Suppressor macrophage treated with lipopolysaccharide for 1 hour (primary cell): ENCODE results near the gene SERPINB8.
A peak's percentile ranks its signal among the peaks of the same experiment; 100 is the strongest.

Experiments
- DNase-seq, 3 donors: peaks; one replicate each; pipeline ENCODE4 v3.0.0-alpha.2; 2020 to 2022

The SERPINB8 gene

DNA sequence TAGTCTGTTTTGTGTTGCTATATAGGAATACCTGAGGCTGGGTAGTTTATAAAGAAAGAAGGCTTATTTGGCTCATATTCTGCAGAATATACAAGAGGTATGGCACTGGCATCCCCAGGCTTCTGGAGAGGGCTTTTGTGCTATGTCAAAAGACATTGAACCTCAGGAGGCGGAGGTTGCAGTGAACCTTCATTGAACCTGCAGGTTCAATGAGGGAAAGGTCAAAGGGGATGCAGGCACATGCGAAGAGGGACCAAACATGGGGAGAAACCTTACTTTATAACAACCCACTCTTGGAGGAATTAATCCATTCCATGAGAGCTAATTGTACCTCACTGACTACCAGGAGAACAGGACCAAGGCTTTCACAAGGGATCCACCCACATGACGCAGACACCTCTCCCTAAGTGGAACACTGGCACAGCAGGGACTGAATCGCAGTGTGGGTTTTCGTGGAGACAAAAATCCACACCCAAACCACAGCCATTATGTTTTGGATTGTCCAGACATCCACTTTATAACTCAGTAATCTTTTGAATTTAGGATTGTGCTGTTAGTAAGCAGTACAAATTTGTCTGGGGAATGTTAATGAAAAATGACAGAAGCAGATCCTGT is 4.1 kb upstream of the SERPINB8 start:
- no peak for DNase-seq

DNA sequence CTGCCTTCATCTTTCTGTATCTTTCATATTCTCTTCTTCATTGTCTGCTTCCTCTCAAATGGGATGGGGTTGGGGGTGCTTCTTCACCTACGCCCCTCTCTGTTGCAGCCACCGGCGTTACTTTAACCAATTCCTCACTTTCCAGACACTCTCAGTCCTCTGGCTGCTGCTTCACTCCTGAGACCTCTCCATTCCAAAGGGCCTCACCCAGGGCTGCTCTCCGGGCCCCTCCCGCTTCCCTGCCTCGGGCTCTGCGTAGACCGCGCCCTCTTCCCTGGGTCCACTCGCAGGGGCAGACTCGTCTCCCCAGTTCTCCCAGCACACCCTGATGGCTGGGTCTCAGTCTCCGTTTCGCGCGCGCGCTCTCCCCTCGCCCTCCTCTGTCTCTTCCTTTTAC is 926 bp downstream of the SERPINB8 start:
- peak; percentile 22 to 45 (median 23) for DNase-seq

DNA sequence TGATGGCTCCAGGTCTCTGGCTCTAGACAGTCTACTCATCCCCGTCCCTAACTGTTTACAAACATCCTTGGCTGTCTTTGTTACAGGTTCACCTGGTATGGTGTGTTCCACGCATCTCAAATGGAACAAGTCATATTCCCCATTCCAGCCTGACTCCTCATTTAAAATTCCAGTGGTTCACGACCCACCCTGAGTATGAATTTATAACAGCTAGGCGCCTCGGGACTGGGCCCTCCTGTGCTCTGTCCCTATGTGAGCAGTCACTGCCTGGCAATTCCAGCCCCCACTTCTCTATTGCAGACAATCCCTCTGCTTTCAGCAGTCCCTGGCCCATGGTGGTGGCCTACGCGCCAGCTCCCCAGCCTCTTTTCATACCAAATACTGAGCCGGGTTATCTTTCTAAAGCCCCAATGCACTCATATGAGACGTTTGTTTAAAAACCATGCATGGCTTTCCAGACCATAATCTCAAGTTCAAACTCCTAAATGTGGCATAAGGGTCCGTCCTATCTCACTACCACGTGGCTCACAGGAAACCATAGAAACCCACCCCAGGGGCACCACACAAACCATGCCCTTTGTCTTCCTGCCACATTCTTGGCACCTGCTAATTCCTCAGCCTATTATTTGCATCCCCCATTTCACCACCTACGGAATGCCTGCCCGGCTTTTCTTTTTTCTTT is 1.6 kb downstream of the SERPINB8 start:
- DNase-seq = peak; percentile 25 to 49 (median 38)

GRCh38 chr18:63972002-63972376 is 2.1 kb downstream of the SERPINB8 start:
- DNase-seq = peak; percentile 31 to 39 (median 34)

DNA sequence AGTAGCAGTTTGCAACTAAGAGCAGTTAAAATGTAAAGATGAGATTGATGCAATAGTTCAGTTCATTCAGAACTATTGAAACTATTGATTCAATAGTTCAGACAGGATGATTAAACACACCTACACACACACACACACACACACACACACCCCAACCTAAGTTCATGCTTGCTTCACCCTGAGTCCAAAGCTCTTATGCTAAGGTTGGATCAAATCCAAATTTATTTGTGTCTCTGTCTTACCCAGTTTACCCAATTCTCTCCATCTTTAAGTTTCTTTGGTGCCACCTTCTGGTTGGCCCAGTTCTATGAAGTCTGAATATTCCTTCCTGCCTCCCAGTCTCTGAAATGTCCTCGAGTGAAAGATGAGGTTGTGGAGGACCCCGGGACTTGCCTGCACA is 5.1 kb downstream of the SERPINB8 start:
- DNase-seq = peak; percentile 48 to 61 (median 50)

- DNase-seq = peak; percentile 29 to 58 (median 53)
These were observed 5.7 kb downstream of the SERPINB8 start for GRCh38 chr18:63975628-63976027.

GRCh38 chr18:63977040-63977439 is 7.2 kb downstream of the SERPINB8 start:
- no peak for DNase-seq

- peak; percentile 68 to 81 (median 77) for DNase-seq
These were observed 9.6 kb downstream of the SERPINB8 start for GRCh38 chr18:63979409-63979920.

- DNase-seq = no peak
These were observed 10.1 kb downstream of the SERPINB8 start for GRCh38 chr18:63980027-63980426.

DNA sequence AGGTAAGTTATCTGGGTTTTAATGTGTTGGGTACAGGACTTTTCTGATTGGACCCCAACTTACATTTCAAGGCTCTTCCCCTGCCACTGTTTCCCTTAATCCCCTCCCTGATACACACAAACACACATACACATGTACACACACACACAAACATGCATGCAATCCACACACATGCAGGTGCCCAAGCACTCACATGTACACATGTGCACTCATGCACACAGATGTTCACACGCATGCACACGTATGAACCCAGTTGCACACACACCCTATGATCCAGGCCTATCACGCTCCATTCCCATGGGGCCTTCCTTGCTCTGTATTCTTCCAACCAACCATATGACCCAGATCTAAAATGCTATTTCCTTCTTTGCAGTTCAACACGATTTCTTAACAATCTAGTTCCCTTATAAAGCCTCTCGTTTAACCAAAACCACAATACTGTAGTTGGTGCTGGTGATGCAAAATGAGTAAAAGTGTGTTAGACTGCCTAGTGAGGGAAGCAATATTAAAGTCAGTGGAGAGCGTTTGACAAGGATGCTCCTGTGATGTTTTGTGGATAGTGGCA is 11.1 kb downstream of the SERPINB8 start:
- DNase-seq = peak in 2 of 3 donors; percentile 28 to 41

DNA sequence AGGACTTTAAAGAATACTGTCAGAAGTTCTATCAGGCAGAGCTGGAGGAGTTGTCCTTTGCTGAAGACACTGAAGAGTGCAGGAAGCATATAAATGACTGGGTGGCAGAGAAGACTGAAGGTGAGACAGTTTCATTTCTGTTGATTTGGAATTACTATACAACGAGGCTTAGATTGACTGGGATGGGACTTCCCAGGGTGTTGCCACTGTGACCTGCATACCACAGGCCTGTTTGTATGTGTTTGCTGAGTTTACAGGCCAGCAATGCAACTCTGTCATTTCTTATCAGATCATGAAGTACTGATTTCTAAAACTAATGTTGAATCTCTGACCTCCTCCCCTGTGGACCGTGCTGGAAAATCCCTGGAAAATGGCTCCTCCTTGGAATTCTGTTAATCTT is 11.8 kb downstream of the SERPINB8 start:
- DNase-seq = no peak

DNA sequence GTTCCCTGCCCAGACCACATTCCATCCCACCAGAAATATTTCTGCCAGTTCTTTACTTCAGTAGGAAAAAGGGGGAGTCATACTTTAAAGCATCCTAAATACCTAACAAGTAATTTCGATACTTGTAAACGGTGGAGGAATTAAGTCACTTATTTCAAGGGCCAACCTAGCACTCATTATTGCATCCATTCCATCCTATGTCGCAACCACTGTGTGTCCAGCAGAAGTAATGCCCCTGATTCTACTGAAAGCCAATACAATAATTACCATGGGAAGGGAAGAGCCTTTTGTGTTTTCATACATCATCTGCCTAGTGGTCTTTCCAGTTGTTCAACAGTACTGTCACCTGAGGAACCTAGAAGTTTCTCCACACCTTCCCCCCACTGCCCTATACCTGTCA is 12.5 kb downstream of the SERPINB8 start:
- DNase-seq = no peak

- DNase-seq = no peak
These were observed 17.0 kb downstream of the SERPINB8 start for GRCh38 chr18:63986885-63987284.

- no peak for DNase-seq
These were observed 17.9 kb downstream of the SERPINB8 start for GRCh38 chr18:63987743-63988142.

DNA sequence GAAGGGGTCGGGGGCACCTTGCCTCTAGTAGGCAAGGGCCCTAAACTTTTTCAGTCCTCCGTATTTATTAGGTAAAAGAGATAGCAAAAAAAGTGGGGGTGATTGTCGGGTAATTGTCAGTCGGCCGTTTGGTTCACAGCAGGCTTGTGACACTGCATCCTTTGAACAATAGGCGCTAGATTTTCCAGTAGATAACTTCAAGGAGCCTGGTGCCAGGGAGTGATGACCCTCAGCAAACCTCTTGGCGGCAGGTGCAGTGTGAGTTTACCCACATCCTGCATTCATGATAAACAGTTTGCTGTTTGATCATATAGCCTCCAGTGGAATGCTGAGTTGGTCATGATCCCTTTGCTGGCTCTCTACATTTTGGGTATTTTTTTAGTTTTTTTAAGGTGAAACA is 22.9 kb downstream of the SERPINB8 start:
- DNase-seq = no peak

- peak; percentile 60 to 67 (median 62) for DNase-seq
These were observed 25.0 kb downstream of the SERPINB8 start for GRCh38 chr18:63994783-63995399.

GRCh38 chr18:63997041-63997440 is 27.2 kb downstream of the SERPINB8 start:
- DNase-seq = no peak

DNA sequence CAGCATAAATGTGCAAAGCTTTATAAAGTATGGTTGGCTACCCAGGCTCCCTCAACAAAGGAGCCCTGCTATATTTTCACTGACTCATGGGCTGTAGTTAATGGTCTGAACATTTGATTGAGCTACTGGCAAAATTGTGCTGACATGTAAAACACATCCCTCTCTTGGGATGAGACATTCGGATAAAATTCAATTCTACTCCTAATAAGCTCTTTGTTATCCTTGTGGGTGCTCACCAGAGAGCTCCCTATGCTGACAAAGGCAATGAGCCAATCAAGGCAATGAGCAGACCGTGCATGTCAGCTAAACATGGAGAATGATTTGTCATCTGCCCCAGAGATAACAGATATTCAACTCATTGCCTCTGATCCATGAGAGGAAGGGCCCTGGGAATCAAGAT is 27.7 kb downstream of the SERPINB8 start:
- no peak for DNase-seq

GRCh38 chr18:63999871-64000270 is 30.0 kb downstream of the SERPINB8 start:
- no peak for DNase-seq

GRCh38 chr18:64002581-64002980 is 32.7 kb downstream of the SERPINB8 start:
- DNase-seq = no peak

DNA sequence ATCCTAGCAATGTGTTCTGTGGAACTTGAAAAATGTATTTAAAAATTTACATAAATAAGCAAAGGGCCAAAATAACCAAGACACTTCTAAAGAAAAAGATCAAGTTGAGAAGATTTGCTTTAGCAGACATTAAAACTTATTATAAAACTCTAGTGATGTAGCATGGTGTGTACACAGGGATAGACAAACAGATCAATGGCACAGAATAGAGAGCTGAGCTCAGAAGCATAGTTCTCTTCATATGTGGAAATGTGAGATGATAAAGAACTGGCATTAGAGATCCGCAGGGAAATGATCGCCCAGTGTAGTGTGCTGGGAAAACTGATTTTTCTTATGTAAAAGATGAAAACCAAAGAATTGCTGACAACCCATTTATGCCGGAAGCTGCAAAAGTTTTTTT is 39.4 kb downstream of the SERPINB8 start:
- no peak for DNase-seq

DNA sequence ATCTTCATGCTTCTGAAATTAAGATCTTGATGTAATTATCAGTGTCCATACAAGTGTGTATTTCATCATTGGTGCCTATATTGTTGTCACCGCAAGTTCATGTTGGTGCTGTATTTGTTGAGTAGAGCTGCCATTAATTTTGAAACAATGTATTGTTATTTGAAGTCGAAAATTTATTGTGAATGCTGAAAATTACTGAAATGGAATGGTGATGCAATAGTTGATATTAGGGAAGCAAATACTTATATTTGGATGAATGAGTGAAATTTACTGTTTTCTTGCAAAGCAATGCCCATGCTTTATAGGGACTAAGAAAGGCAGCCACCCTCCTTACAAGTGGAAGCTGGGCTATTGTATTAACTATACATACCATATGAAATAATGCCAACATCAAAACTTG is 41.6 kb downstream of the SERPINB8 start:
- no peak for DNase-seq

DNA sequence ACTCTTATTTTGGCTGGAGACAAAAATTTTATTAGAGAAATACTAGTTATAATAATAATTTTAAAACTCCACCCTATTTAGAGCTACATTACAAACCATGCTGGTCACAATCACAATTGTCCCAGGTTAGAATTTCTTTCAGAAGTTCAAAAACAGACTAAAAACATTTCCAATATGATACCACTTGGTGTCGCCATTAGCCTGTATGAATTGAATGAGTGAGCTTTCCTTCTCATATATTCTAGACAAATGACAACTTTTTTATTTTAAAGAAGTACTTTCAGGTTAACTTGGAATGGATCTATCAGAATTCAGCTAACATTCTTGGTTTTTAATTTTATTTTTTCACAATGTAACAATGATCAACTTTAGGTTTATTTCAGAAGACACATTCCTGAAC is 48.0 kb downstream of the SERPINB8 start:
- peak in 2 of 3 donors; percentile 8 to 39 for DNase-seq
